HG02610 (cell line): ENCODE data around the gene AFDN.
"Not testable (repeated sequence)": the region's sequence is repeated elsewhere in the genome, so short reads cannot be mapped to it uniquely, and the experiment has no call there.

Experiments used
- ATAC-seq: cut with Tn5 transposase; IDR thresholded peaks from one replicate; pipeline ENCODE4 v1.9.1; 2021; ENCODE audit warnings: mild to moderate bottlenecking, moderate library complexity; ENCODE audit not compliant: unreplicated experiment

Gene AFDN

GRCh38 chr6:167974640-167975344 lies 148.1 kb downstream of the AFDN start:
- ATAC-seq, result no peak

- no peak for ATAC-seq
These were observed 148.7 kb downstream of the AFDN start for GRCh38 chr6:167975458-167975857.

- not testable (repeated sequence) for ATAC-seq
These were observed 149.5 kb downstream of the AFDN start for GRCh38 chr6:167976116-167976657.

- ATAC-seq, result no peak
These were observed 150.0 kb downstream of the AFDN start for GRCh38 chr6:167976708-167977107.

GRCh38 chr6:167977717-167978467 lies 151.2 kb downstream of the AFDN start:
- no peak for ATAC-seq

GRCh38 chr6:167978607-167979006 lies 151.9 kb downstream of the AFDN start:
- ATAC-seq, result no peak

- no peak for ATAC-seq
These were observed 152.9 kb downstream of the AFDN start for GRCh38 chr6:167979436-167980139.

GRCh38 chr6:167980911-167981580 lies 154.3 kb downstream of the AFDN start:
- ATAC-seq, result no peak

GRCh38 chr6:167981916-167982462 lies 155.3 kb downstream of the AFDN start:
- no peak for ATAC-seq

- no peak for ATAC-seq
These were observed 157.5 kb downstream of the AFDN start for GRCh38 chr6:167984144-167984719.

GRCh38 chr6:167984876-167985604 lies 158.3 kb downstream of the AFDN start:
- ATAC-seq, result no peak

- no peak for ATAC-seq
These were observed 159.3 kb downstream of the AFDN start for GRCh38 chr6:167985911-167986595.

GRCh38 chr6:167987396-167988153 lies 160.9 kb downstream of the AFDN start:
- no peak for ATAC-seq

- ATAC-seq, result no peak
These were observed 161.4 kb downstream of the AFDN start for GRCh38 chr6:167988154-167988495.

- no peak for ATAC-seq
These were observed 162.5 kb downstream of the AFDN start for GRCh38 chr6:167988945-167989841.

- ATAC-seq, result no peak
These were observed 163.6 kb downstream of the AFDN start for GRCh38 chr6:167990016-167990945.
